ENCODE results near the gene TUSC2.
A peak's percentile ranks its signal among the peaks of the same experiment; 100 is the strongest.

Gene TUSC2

GRCh38 chr3:50334339-50335075 lies 6.5 kb upstream of the TUSC2 start:
- DNase-seq (ENCODE audit: low spot score): no peak

DNA sequence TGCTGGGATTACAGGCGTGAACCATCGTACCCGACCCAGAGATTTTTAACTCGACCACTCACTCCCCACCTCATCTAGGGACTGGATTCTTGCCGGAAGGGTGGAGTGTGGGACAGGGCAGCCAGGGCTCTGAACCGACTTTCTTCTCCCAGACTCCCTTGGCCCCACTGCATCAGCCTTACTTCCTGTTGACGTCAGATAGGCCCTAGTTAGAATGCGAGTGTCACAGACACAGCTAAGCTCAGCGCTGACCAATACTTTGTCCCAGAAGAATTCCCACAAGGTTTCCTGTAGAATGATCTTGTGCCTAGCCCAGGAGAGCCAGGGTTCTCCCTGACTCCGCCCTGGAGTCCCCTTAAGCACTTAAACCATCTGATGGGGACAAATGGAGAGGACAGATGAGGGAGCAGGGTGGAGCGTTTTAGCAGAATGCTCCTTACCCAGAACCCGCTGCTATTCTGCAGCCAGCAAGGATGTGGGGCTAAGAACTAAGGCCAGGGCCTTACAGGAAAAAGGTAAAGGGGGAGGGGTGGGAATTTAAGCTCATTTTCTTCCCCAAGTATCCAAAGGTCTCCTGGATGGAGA lies 5.8 kb upstream of the TUSC2 start:
- no peak for DNase-seq (ENCODE audit: low spot score)

- no peak for DNase-seq (ENCODE audit: low spot score)
Observed at GRCh38 chr3:50331364-50331907, 3.4 kb upstream of the TUSC2 start.

DNA sequence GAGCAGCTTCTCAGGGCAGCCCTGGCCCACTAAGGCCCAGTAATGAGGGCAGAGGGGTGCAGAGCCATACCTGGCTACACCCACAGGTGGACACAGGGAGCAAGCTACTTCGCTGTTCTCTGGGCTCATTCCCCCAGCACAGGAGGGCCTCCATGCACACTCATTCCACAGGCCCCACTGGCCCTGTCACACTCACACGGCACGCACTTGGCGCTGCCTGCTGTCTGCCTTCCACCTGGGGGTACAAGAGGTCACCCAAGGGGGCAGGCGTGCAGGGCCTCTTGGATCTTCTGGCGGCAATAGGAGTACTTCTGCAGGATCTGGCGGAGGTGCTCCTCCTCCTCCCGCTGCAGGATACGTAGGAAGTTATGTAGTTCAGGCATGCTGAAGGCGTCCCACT lies 2.3 kb upstream of the TUSC2 start:
- no peak for DNase-seq (ENCODE audit: low spot score)

GRCh38 chr3:50327129-50327528 lies 894 bp downstream of the TUSC2 start:
- no peak for DNase-seq (ENCODE audit: low spot score)

GRCh38 chr3:50326182-50326541 lies 1.9 kb downstream of the TUSC2 start:
- DNase-seq (ENCODE audit: low spot score): no peak

- no peak for DNase-seq (ENCODE audit: low spot score)
Observed at GRCh38 chr3:50325497-50326181, 2.4 kb downstream of the TUSC2 start.

DNA sequence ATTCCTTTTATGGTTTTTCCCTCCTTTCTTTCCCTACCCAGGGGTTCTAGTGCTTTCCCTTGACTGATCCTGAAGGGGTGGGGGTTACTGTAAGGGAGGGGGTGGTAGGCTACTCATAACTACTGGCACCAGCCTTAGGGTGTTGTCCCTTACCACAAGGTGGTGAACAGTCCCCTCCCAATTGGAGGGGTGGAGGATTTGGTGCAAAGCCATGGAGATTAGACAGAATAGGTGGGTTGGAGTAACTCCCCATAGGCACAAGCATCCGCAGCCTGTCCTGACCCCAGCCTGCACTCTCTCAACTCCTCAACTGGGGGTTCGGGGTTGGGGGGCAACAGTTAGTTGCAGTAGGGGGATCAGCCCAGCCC lies 2.9 kb downstream of the TUSC2 start:
- no peak for DNase-seq (ENCODE audit: low spot score)

DNA sequence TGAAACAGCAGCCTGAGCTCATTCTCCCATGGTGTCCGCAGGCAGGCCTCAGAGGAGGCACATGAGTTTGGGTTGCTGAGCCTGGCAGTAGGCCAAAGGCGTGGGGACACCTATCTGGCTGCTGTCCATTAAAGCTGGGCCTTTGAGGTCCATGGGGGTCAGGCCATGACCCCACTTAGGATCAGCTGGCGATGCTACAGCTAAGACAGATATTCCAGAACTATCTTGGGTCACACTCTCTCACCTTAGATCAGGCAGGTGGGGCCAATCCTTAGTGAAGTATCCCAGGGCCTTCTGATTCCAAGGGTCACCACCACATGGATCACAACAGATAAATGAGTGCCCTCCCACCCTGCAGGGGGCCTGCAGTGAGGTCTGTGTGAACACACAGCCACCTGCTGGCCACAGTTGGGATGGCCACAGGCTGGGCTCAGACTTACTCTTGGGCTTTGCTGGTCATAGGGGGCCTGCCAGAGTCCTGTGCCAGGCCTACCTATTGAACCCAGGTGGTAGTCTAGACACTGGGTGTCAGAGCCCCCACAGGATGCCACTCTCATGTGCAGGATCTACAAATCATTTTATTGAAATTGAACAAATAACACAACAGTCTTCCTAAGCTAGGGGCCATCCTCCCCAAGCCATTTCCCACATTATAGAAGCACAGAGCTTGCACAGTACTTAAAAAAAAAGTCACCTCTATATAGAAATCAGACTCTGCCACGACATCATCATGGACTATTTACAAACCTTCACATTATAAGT lies 3.5 kb downstream of the TUSC2 start:
- DNase-seq (ENCODE audit: low spot score): peak; percentile 67

GRCh38 chr3:50323614-50324199 lies 4.3 kb downstream of the TUSC2 start:
- DNase-seq (ENCODE audit: low spot score): no peak

GRCh38 chr3:50323092-50323600 lies 4.9 kb downstream of the TUSC2 start:
- DNase-seq (ENCODE audit: low spot score): no peak

DNA sequence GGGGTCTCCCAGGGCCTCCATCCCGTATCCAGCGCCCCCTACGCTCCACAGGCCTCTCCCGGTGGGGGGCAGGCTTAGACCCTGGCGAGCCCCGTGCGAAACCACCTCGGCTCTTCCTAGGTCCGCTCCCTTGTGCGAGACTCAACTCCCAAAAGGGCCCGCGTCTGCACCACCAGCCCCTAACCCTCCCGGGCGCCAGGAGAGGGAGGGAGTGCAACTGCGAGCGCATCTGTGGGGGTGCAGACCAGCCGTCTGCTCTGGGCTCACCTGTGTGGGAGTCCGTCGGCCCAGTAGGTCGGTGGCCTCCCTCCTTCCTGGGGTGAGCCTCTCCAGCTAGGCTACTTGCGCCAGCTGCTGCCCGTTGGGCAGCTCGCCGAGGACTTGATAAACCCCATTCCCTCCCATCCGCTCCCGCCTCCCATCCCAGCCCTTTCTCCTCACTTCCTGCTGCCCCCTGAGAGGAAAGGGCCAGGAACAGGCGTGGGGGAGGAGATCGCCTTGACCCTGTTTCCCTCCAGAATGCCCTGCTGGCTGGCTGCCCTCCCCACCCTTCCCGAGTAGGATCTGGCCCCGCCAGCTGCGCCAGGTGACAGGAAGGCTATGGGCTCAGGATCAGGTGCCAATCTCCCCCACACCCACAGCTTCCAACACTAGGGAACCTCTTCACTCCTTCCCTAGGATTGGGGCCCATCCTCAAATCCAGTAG lies 5.5 kb downstream of the TUSC2 start, which contains the start of gene HYAL2:
Gene HYAL2, minus strand, starts transcription at position 360 of the 706 bp plus-strand sequence. CDS start 2,256 bp downstream, outside the sequence.
- DNase-seq (ENCODE audit: low spot score): no peak

- no peak for DNase-seq (ENCODE audit: low spot score)
Observed at GRCh38 chr3:50322115-50322385, 6.0 kb downstream of the TUSC2 start.

DNA sequence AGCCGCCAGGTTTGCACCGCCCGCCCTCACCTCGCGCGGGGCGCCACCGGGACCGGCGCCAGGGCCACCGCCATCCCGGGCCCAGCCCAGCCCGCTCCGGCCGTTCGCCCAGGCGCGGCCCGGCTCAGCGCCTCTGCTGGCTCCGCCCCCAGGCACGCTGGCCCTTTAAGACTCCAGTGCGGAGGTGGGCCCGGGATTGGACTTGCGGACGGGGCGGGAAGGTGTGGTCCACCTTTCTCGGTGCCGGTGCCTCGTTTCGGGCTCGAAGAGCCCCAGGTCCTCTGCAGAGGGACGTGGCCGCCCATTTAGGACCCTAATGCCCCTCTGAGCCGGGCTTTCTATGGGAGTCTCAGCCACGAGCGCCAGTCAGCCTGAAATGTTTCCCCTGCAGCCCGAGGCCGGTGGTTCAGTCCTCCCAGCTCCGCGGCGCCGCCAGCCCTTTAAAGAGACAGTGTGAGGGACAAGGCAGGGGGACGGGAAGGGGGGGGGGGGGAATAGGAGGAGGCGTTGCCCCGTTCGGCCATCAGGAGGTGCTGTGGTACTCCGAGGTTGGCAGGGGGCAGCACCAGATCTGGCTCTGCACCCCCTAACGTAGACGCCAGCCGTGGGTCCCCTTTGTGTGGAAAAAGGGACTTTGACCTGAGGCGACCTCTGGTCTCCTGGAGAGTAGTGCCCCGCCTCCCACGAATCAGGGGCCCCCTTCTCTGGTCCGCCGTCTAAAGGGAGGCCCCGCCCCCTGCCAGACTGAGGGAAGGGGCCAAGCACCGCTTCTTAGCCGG lies 6.5 kb downstream of the TUSC2 start:
- DNase-seq (ENCODE audit: low spot score): peak; percentile 90

DNA sequence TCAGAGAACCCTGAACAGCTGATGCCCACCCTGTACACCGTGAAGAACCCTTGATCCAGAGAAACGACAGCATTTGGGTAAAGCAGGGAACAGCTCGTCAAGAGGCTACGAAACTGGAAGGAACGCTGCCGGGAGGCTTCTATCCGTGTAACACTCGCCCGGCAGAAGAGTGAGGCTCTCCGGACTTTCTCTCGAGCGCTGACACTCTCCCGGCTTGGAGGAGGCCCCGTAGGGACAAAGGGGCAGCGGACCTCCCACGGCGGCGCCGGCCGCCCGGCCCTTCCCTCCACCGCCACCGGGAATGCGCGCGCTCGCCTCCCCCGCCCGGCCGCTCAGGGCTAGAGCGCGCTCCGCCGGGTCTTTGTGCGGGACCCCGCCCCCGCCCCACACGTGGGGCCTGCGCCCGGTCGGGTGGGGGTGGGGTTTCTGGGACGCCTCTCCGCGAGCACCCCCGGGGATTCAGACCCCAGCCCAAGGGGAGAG lies 7.1 kb downstream of the TUSC2 start:
- peak; percentile 57 for DNase-seq (ENCODE audit: low spot score)

DNA sequence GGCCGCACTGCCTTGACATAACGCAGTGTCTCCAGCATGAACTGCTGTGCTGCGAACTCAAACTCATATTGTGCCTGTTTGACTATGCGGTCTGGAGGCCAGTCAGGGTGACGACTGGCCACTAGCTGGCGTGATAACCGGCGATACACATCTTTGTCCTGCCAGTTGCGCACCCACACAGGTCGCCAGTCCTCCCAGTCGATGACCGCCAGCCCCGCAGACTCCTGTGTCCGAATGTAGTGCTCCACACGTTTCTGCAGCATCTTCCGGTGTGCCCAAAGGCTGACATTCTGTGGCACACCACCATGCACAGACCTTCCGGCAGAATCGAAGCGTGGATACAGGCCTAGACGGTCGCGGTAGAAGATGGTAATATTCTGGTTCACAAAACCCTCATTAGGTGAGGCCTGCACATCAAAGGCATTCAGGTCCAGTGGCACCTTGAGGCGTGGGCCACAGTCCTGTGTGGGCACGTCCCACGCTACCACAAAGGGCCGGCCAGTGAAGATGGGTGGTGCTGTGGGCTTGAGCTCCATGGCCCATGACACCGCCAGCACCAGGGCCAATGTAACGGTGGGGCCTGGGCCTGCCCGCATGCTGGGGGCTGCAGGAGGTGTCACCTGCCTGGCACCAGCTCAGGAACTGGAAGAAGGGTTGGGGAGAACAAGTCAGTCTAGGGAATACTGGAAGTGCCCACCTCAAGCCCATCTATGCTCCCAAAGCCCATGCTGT lies 8.0 kb downstream of the TUSC2 start:
- no peak for DNase-seq (ENCODE audit: low spot score)

- DNase-seq (ENCODE audit: low spot score): no peak
Observed at GRCh38 chr3:50319181-50319893, 8.7 kb downstream of the TUSC2 start.

DNA sequence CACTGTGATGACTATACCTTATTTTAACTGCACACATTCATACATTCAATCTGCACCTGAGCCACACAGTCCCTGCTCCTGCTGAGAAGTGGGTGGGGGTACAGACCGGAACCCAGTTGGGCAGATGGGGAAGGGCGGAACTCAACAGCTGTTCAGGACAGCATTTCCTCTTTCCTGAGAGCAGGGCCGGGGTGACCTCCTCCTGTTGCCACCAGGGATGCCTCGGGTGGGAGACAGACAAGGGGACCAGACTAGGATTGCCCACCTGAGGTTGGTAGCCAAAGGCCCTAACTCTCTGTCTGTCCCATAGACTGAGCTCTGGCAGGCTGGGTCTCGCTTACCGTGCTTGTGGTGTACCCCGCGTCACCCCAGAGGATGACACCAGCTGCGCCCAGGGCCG lies 9.4 kb downstream of the TUSC2 start:
- DNase-seq (ENCODE audit: low spot score): no peak

DNA sequence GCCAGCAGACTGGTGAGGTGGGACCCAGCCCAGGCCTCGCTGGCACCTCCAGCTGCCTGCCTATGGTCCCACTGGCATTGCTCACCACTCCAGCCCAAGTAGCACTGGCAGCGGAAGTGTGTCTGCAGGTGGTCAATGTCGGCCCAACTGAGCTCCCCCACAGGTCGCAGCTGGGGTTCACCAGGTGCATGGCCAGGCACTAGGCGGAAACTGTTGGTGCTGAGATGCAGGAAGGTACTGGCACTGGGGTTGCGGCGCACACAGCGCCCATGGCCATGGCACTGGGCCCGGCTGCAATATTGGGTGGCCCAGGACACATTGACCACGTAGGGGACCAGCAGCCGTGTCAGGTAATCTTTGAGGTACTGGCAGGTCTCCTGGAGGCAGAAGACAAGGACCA lies 9.9 kb downstream of the TUSC2 start:
- no peak for DNase-seq (ENCODE audit: low spot score)

All from LoVo (cell line).